ENCODE results near the gene DAPK2.

DNA sequence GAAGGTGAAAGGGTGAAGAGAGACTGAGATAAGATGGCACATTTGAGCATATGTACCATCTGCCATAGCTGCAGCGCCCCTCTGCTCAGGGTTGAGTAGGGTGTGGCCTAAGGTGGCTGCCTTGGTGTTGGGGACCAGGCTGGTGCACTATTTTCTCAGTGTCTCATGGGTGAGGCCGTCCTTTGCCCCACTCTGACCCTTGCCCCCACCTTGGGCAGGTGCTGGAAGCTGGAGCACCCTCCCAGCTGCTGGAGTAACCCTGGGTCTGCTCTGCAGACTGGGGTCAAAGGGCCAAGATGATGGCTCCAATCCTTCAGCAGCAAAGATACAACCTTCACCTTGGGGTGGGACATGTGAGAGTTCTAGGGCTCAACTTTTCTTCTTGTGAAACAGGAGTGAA is 69.2 kb downstream of the DAPK2 start:
- TF ChIP-seq EZH2 (IDR thresholded peaks at IDR 0.05; ENCODE audit: low read length, unreplicated experiment), result no peak
- TF ChIP-seq CTCF (conservative IDR thresholded peaks at IDR 0.05; ENCODE audit: low read depth, low read length), result no peak
- TF ChIP-seq EZH2phosphoT487 (IDR thresholded peaks at IDR 0.05; ENCODE audit: borderline replicate concordance, low read length), result no peak
